ENCODE results near the gene TRAF3. TPM values are rescaled to one million over a fixed set of nuclear protein-coding genes. Genes with fewer than 3 reads are reported as not detected.
A peak's percentile ranks its signal among the peaks of the same experiment; 100 is the strongest.

The TRAF3 gene
- total RNA-seq, 4 donors from 2014 or later = 15.9 to 24.9 (median 18.6) TPM

DNA sequence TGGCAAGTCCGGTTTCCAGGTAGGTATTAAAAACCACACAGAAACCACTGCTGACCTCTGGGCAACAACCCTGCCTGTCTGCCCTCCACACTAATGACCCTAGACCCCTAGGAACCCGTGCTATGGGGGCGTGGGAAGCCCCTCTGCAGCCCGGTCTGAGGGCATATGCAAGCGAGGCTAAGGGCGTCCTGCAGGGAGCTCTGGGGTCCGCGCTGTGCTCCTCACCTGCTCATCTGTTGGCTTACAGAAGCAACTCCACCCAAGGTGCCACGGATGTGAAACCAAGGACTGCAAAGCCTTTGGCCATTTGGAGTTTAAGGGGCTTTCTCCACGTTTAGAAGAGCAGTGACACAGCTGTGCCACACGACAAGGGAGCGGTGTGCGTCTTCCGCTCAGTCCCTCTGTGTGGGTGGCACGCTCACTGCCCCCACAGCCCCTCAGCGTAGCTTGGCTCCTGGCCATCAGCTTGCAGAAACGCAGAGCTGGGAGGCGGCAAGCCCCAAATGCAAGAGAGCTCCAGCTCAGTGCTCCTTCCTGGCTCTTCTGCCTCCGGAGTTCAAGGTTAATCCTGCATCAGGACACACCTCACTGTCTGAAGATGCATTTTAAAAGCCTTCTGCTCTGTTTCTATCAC lies 163.6 kb downstream of the TRAF3 start:
- H3K4me3 ChIP-seq (replicated peaks in 1 of 3) = no peak overlapping the region
- DNase-seq = no peak
- H3K4me1 ChIP-seq = peaks cover 20 to 33% of the 10 kb centered on the region in 2 donors
- no peaks in the 10 kb centered on the region for H3K27me3 ChIP-seq
- intact Hi-C loops (cut with DNase I) = no loop called here
- H3K27ac ChIP-seq = peak overlapping the region; percentile 62 to 90 (median 71)
- 87 to 91% methylated on average over 15 to 19 of the region's 19 CpGs for WGBS, 2 donors
- TF ChIP-seq, protein P1, sequence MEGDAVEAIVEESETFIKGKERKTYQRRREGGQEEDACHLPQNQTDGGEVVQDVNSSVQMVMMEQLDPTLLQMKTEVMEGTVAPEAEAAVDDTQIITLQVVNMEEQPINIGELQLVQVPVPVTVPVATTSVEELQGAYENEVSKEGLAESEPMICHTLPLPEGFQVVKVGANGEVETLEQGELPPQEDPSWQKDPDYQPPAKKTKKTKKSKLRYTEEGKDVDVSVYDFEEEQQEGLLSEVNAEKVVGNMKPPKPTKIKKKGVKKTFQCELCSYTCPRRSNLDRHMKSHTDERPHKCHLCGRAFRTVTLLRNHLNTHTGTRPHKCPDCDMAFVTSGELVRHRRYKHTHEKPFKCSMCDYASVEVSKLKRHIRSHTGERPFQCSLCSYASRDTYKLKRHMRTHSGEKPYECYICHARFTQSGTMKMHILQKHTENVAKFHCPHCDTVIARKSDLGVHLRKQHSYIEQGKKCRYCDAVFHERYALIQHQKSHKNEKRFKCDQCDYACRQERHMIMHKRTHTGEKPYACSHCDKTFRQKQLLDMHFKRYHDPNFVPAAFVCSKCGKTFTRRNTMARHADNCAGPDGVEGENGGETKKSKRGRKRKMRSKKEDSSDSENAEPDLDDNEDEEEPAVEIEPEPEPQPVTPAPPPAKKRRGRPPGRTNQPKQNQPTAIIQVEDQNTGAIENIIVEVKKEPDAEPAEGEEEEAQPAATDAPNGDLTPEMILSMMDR (IDR thresholded peaks at IDR 0.05) = no peak
- no peak for TF ChIP-seq POLR2A (IDR thresholded peaks at IDR 0.05)
- H3K9me3 ChIP-seq = no peaks in the 10 kb centered on the region
- peaks cover 29 to 49% of the 10 kb centered on the region in 2 donors for H3K36me3 ChIP-seq

DNA sequence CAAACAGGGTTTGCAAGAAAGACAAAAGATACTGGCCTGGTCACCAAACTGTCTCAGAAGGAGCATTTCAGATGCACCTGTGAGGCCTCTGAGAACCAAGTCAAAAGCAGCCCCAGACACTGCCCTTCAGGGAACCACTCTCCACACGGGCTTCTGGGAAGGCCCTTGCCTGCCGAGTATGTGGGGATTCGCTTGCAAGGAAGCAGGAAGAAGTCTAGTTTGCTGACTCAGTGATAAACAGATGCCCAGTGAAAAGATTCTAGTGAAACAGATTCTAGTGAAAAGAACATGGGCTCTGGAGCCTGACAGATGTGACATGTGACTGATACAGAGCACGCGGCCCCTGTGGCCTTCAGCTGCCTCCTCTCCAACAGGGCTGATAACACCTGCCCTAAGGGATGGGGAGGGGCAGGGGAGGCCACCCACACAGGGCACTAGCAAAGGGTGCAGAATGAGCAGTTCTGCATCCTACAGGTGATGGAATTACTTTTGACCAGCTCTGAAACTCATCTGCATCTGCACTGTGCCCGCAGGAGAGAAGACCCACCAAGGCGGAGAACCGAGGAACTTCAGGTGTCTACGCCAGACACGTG lies 164.3 kb downstream of the TRAF3 start:
- TF ChIP-seq, protein P1 (IDR thresholded peaks at IDR 0.05) = no peak
- no peak for TF ChIP-seq POLR2A (IDR thresholded peaks at IDR 0.05)
- H3K27me3 ChIP-seq = no peaks in the 10 kb centered on the region
- intact Hi-C loops (cut with DNase I) = no loop called here
- no peaks in the 10 kb centered on the region for H3K9me3 ChIP-seq
- peaks cover 20 to 33% of the 10 kb centered on the region in 2 donors for H3K4me1 ChIP-seq
- peak overlapping the region; percentile 62 to 90 (median 71) for H3K27ac ChIP-seq
- H3K4me3 ChIP-seq (replicated peaks in 1 of 3) = no peak overlapping the region
- H3K36me3 ChIP-seq = peaks cover 34 to 55% of the 10 kb centered on the region in 2 donors
- WGBS, 2 donors = 79 to 88% methylated on average over 10 of the region's 10 CpGs
- no peak for DNase-seq

DNA sequence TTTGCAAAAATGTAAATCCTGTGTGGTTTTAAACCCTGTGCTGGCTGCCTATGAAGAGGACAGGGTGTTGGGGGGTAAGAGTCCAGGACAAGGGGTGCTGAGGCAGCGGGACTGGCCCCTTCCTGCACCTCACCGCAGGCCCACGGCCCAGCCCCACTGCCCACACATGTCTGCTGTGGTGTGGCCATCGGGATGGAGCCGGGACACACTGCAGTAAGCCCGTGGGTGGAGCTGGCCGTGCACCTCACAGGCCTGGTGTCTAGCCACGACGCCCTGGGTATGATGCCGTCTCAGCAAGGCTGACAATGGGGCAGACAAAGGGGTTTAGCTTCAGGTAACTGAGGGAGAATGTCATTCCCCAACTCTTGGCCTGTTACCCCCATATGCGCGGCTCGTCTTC lies 164.8 kb downstream of the TRAF3 start:
- intact Hi-C loops (cut with DNase I) = no loop called here
- Histone ChIP-seq H3K27ac (peak overlapping the region in 1 of 3 donors; percentile 90), H3K4me1 (peaks cover 20 to 33% of the 10 kb centered on the region in 2 donors), H3K27me3 (no peaks in the 10 kb centered on the region), H3K9me3 (no peaks in the 10 kb centered on the region), H3K36me3 (peaks cover 34 to 58% of the 10 kb centered on the region in 2 donors), H3K4me3 (replicated peaks in 1 of 3) (no peak overlapping the region)
- TF ChIP-seq, protein P1 (IDR thresholded peaks at IDR 0.05) = no peak
- no peak for TF ChIP-seq POLR2A (IDR thresholded peaks at IDR 0.05)
- DNase-seq = no peak
- WGBS, 2 donors = 95 to 96% methylated on average over 12 to 13 of the region's 13 CpGs

DNA sequence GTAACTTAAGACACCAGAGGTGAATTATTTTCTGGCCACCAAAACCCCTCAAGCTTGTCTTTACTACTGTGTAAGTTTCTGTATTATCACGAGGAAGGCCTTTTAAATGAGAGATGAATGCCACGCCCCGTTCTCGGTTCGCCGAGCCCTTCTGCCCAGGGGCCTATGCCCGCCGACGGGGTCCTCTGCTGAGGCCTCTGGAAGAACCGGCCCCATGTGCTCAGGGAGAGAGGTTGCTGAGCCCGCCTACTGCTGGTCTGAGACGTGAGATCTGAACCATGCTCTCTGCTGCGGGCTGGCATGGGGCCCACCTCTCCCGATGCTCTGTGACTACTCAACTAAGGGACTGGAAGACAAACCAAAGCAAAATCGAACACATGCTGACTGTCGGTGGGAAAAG lies 166.2 kb downstream of the TRAF3 start:
- intact Hi-C loops (cut with DNase I) = no loop called here
- Histone ChIP-seq H3K36me3 (peaks cover 34 to 49% of the 10 kb centered on the region in 2 donors), H3K27ac (peak overlapping the region in 1 of 3 donors; percentile 90), H3K9me3 (no peaks in the 10 kb centered on the region), H3K27me3 (no peaks in the 10 kb centered on the region), H3K4me3 (replicated peaks in 1 of 3) (no peak overlapping the region), H3K4me1 (peaks cover 20 to 33% of the 10 kb centered on the region in 2 donors)
- no peak for TF ChIP-seq POLR2A (IDR thresholded peaks at IDR 0.05)
- TF ChIP-seq, protein P1 (IDR thresholded peaks at IDR 0.05) = no peak
- DNase-seq = no peak
- WGBS, 2 donors = 82 to 85% methylated on average over 16 of the region's 16 CpGs

DNA sequence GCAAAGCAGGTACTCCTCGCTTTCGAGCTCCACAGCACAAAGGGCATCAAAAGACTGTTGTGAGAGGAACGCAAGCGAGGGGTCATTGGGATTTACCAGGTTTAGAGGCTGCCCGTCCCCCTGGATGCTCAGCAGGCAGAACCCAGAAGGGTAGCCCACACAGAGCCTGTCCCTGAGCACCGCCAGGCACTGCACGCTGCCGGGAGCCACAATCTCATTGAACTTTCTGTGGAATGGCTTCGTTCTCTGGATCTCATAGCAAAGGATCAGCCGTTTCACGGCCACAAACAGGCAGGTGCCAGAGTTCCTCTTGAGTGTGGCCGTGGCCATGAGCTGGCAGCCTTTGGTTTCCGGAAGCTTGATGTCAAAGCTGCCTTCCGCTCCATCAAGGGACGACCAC lies 166.7 kb downstream of the TRAF3 start:
- no peak for TF ChIP-seq POLR2A (IDR thresholded peaks at IDR 0.05)
- TF ChIP-seq, protein P1 (IDR thresholded peaks at IDR 0.05) = no peak

More for the DNA sequence above, 166.7 kb downstream of the TRAF3 start:
- no peak for DNase-seq
- peaks cover 24 to 36% of the 10 kb centered on the region in 2 donors for H3K4me1 ChIP-seq
- no peaks in the 10 kb centered on the region for H3K9me3 ChIP-seq
- 96 to 97% methylated on average over 15 of the region's 15 CpGs for WGBS, 2 donors
- peak overlapping the region in 1 of 3 donors; percentile 90 for H3K27ac ChIP-seq
- peaks cover 36 to 48% of the 10 kb centered on the region in 2 donors for H3K36me3 ChIP-seq
- H3K4me3 ChIP-seq (replicated peaks in 1 of 3) = no peak overlapping the region
- H3K27me3 ChIP-seq = no peaks in the 10 kb centered on the region
- intact Hi-C loops (cut with DNase I) = no loop called here

Data from thyroid gland (tissue), 4 donors.